Endothelial cell of umbilical vein (primary cell): ENCODE results near the gene VEGFA.

Experiments used
- CTCF ChIP-seq, 2 donors: IDR thresholded peaks; 1 replicate in 1 of 2; 2 replicates in 1 of 2; pipeline ENCODE4 v1.5.1; 2011; ENCODE audit warnings: low read length in 2 of 2, mild to moderate bottlenecking in 2 of 2, moderate library complexity in 2 of 2, control low read depth in 1 of 2, inconsistent platforms in 1 of 2, low read depth in 1 of 2; ENCODE audit not compliant: insufficient read depth in 1 of 2; ENCODE audit errors: extremely low read depth in 1 of 2
- JUN ChIP-seq: IDR thresholded peaks from 2 replicates; pipeline ENCODE4 v1.6.1; 2011; ENCODE audit warnings: borderline replicate concordance, low read depth; ENCODE audit not compliant: insufficient read length, insufficient read depth
- MAX ChIP-seq: IDR thresholded peaks from 2 replicates; pipeline ENCODE4 v1.6.1; 2011; ENCODE audit not compliant: insufficient read depth, insufficient read length
- MYC ChIP-seq: IDR thresholded peaks from one replicate; pipeline ENCODE4 v1.6.1; 2011; ENCODE audit warnings: mild to moderate bottlenecking, low read depth, low read length
- POLR2A ChIP-seq: IDR thresholded peaks from 2 replicates; pipeline ENCODE4 v1.6.1; 2012; ENCODE audit warnings: low read depth, mild to moderate bottlenecking, control low read depth, low read length
- POLR2AphosphoS5 ChIP-seq: IDR thresholded peaks from 2 replicates; pipeline ENCODE4 v1.6.1; 2012; ENCODE audit warnings: low read depth, mild to moderate bottlenecking, control low read depth, low read length, moderate library complexity; ENCODE audit not compliant: insufficient read depth

- TF ChIP-seq POLR2AphosphoS5: no peak
- TF ChIP-seq POLR2A: no peak
- TF ChIP-seq CTCF (IDR thresholded peaks at IDR 0.05; ENCODE audit: extremely low read depth in 1 of 2, insufficient read depth in 1 of 2, low read depth in 1 of 2, low read length in 2 of 2): no peak
- no peak for TF ChIP-seq MYC
- no peak for TF ChIP-seq MAX
- no peak for TF ChIP-seq JUN
Measured at GRCh38 chr6:43750622-43751021, 19.4 kb upstream of the VEGFA start.
